ENCODE results near the gene PLG. TPM values are rescaled to one million over a fixed set of nuclear protein-coding genes. Genes with fewer than 3 reads are reported as not detected.
A peak's percentile ranks its signal among the peaks of the same experiment; 100 is the strongest.
"Not testable (repeated sequence)": the region's sequence is repeated elsewhere in the genome, so short reads cannot be mapped to it uniquely, and the experiment has no call there.

Gene PLG
- total and polyA plus RNA-seq, 2 experiments from 2014 or later: 0.71 TPM; not detected in 1

- Histone ChIP-seq H3K4me1 (ENCODE audit: low read depth) (no peaks in the 10 kb centered on the region), H3K9me3 (ENCODE audit: low read depth) (no peaks in the 10 kb centered on the region), H3K4me3 (no peak overlapping the region), H3K36me3 (no peaks in the 10 kb centered on the region), H3K27ac (no peak overlapping the region), H3K27me3 (no peaks in the 10 kb centered on the region)
- TF ChIP-seq CTCF (IDR thresholded peaks at IDR 0.05; ENCODE audit: low read depth, low read length): no peak
- DNase-seq (ENCODE audit: low read depth in 1 of 2, low spot score in 1 of 2): peak in 1 of 2 donors; percentile 21
These were observed 48.2 kb downstream of the PLG start for GRCh38 chr6:160750276-160750689.

- not testable (repeated sequence) for H3K27ac ChIP-seq; H3K9me3 ChIP-seq (ENCODE audit: low read depth); H3K4me3 ChIP-seq; H3K36me3 ChIP-seq; H3K4me1 ChIP-seq (ENCODE audit: low read depth); DNase-seq (ENCODE audit: low read depth in 1 of 2, low spot score in 1 of 2); H3K27me3 ChIP-seq
These were observed 51.2 kb downstream of the PLG start for GRCh38 chr6:160753211-160753610.

- Histone ChIP-seq H3K27me3 (no peaks in the 10 kb centered on the region), H3K4me3 (no peak overlapping the region), H3K27ac (no peak overlapping the region), H3K36me3 (no peaks in the 10 kb centered on the region), H3K4me1 (ENCODE audit: low read depth) (no peaks in the 10 kb centered on the region), H3K9me3 (ENCODE audit: low read depth) (no peaks in the 10 kb centered on the region)
- peak in 1 of 2 donors; percentile 21 for DNase-seq (ENCODE audit: low read depth in 1 of 2, low spot score in 1 of 2)
- no peak for TF ChIP-seq CTCF (IDR thresholded peaks at IDR 0.05; ENCODE audit: low read depth, low read length)
These were observed 53.1 kb downstream of the PLG start for GRCh38 chr6:160755165-160755564.

GRCh38 chr6:160756021-160756420, 54.0 kb downstream of the PLG start:
- DNase-seq (ENCODE audit: low read depth in 1 of 2, low spot score in 1 of 2): no peak
- Histone ChIP-seq H3K27ac (no peak overlapping the region), H3K4me1 (ENCODE audit: low read depth) (no peaks in the 10 kb centered on the region), H3K36me3 (no peaks in the 10 kb centered on the region), H3K9me3 (ENCODE audit: low read depth) (no peaks in the 10 kb centered on the region), H3K4me3 (no peak overlapping the region), H3K27me3 (no peaks in the 10 kb centered on the region)
- TF ChIP-seq CTCF (IDR thresholded peaks at IDR 0.05; ENCODE audit: low read depth, low read length): no peak

GRCh38 chr6:160756871-160757270, 54.8 kb downstream of the PLG start:
- no peak for TF ChIP-seq CTCF (IDR thresholded peaks at IDR 0.05; ENCODE audit: low read depth, low read length)
- Histone ChIP-seq H3K9me3 (ENCODE audit: low read depth) (no peaks in the 10 kb centered on the region), H3K4me1 (ENCODE audit: low read depth) (no peaks in the 10 kb centered on the region), H3K27ac (no peak overlapping the region), H3K27me3 (no peaks in the 10 kb centered on the region), H3K36me3 (no peaks in the 10 kb centered on the region), H3K4me3 (no peak overlapping the region)
- DNase-seq (ENCODE audit: low read depth in 1 of 2, low spot score in 1 of 2): peak in 1 of 2 donors; percentile 9

- DNase-seq (ENCODE audit: low read depth in 1 of 2, low spot score in 1 of 2): no peak
- peaks cover 7% of the 10 kb centered on the region for H3K27me3 ChIP-seq
- H3K36me3 ChIP-seq: no peaks in the 10 kb centered on the region
- no peak overlapping the region for H3K4me3 ChIP-seq
- TF ChIP-seq CTCF (IDR thresholded peaks at IDR 0.05; ENCODE audit: low read depth, low read length): no peak
- H3K27ac ChIP-seq: no peak overlapping the region
- no peaks in the 10 kb centered on the region for H3K9me3 ChIP-seq (ENCODE audit: low read depth)
- H3K4me1 ChIP-seq (ENCODE audit: low read depth): no peaks in the 10 kb centered on the region
These were observed 62.8 kb downstream of the PLG start for GRCh38 chr6:160764847-160765246.
